Activated CD4-positive, alpha-beta memory T cell treated with anti-CD3 and anti-CD28 coated beads, Interleukin-2, amount 10 ng/mL, durations not matched to agents 7 days and 5 days (primary cell): ENCODE data around the gene CLCNKA. TPM values are rescaled to one million over a fixed set of nuclear protein-coding genes. Genes with fewer than 3 reads are reported as not detected.

Source experiments
- total RNA-seq, 2 experiments: library from RNA; stranded (reverse); gene quantifications; one replicate each; pipeline ENCODE4 v1.2.3, GENCODE V29; 2021

Gene CLCNKA
- total RNA-seq, 2 experiments from 2014 or later = 0.13 to 0.20 TPM

Other genes starting within 250 kb of the CLCNKA start
- gene UQCRHL, start 214.4 kb upstream of the CLCNKA start, total RNA-seq = 1 to 10 TPM; 1.5 to 1.6 TPM
- gene SPEN, start 174.3 kb upstream of the CLCNKA start, total RNA-seq = 10 to 100 TPM; 52.1 to 52.5 TPM
- gene ZBTB17, start 45.9 kb upstream of the CLCNKA start, total RNA-seq = 10 to 100 TPM; 43.8 to 48.0 TPM
- gene SRARP, start 17.8 kb upstream of the CLCNKA start, total RNA-seq = not detected
- not detected for gene HSPB7, start 4.0 kb upstream of the CLCNKA start, total RNA-seq
- not detected for gene CLCNKB, start 21.7 kb downstream of the CLCNKA start, total RNA-seq
- gene FAM131C, start 51.6 kb downstream of the CLCNKA start, total RNA-seq = 1 to 10 TPM; 5.1 to 5.6 TPM
- gene EPHA2, start 134.0 kb downstream of the CLCNKA start, total RNA-seq = not detected
- gene ARHGEF19, start 190.6 kb downstream of the CLCNKA start, total RNA-seq = 1 to 10 TPM; 6.9 to 7.6 TPM
- 1 to 10 TPM; 7.9 to 8.7 TPM for gene CPLANE2, start 215.1 kb downstream of the CLCNKA start, total RNA-seq